Measurements from ENCODE around the gene PGAM1.
"Not testable (repeated sequence)": the region's sequence is repeated elsewhere in the genome, so short reads cannot be mapped to it uniquely, and the experiment has no call there.

Gene PGAM1

DNA sequence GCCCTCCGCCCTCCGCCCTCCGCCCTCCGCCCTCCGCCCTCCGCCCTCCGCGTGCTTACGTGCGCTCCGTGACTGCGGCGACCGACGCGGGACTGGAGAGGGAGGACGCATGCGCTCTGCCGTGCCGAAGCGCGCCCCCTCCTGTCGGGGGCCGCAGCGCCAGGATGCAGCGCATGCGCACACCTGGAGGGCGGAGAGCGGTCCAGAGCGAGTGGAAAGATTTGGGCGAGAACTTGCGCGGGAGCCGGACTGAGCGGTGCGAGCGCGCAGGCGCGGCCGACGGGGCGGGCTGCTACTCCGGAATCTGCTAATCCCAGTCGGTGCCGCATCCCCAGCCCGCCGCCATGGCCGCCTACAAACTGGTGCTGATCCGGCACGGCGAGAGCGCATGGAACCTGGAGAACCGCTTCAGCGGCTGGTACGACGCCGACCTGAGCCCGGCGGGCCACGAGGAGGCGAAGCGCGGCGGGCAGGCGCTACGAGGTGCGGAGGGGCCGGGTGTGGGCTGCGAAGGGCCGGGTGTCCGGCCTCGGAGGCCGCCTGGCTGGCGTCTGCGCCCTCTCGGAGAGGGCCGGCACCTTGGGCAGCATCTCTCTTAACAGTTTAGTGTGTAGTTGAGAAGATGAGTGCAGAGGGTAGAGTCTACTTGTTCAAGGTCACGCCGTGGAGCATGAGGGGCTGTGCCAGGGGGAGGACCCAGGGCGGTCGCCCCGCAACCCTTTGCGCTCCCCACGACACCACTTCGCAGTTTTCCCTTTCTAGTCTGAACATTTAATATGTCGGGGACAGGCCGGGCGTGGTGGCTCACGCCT lies at the start of gene PGAM1:
Gene PGAM1 (plus strand): TSS at position 228 of the 812 bp plus-strand sequence. CDS start 117 bp downstream, at position 345.
- DNase-seq (ENCODE audit: low read depth, low spot score) = peak; percentile 87

DNA sequence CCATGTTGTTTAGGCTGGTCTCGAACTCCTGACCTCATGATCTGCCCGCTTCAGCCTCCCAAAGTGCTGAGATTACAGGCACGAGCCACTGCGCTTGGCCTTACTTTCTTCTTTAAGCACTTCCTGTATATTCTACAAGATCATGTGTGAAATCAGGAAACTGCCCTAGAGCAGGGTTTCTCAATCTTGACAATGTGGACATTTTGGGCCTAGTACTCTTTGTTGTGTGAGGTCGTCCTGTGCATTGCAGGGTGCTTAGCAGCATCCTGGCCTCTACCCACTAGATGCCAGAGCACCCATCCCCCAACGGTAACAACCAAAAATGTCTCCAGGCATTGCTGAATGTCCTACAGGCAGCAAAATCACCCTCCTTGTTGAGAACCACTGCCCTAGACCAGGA lies 49.6 kb upstream of the PGAM1 start:
- no peak for DNase-seq (ENCODE audit: low read depth, low spot score)

DNA sequence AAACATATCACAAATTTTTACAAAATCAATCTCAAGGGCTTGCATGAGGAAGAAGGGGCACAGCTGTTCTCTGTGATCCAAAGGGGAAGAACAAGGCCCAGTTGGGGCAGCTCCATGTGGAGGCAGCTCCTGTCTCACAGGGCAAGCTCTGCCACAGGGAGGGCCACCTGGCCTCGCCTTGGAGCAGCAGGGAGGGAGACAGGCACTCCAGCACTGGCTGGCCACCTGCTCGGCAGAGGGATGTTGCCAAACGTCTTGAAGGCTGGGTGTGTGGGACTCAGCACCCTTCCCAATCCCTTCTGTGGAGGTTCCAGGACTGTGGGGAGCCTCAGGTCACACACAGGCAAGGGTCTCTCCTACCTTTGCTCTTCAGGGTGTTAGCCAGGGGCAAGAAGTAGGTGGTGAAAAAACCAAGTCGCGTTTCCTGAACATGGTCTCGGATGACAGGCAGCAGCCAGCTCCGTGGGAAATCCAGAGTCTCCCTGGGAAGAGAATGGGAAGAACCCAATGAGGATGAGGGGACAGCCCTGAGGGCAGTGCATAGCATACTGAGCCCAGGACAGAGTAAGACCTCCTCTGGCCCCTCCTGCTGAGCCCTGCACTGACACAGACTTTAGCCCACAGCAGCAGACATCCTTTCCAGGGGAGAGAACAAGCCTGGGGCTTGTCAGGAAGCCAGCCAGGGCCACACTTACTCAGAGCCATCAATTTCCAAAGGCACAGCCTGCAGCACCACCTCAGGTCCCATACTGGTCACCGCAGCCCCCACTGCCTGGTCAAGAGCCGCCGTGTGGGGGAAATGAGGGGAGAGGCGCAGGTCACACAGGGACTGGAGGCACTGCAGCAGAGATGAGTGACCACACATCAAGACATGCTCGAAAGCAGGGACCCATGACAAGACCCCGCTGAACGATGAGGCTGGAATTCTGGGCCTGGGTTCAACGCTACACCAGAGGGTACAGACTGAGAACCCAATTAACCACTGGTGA lies 46.8 kb upstream of the PGAM1 start:
- no peak for DNase-seq (ENCODE audit: low read depth, low spot score)

DNA sequence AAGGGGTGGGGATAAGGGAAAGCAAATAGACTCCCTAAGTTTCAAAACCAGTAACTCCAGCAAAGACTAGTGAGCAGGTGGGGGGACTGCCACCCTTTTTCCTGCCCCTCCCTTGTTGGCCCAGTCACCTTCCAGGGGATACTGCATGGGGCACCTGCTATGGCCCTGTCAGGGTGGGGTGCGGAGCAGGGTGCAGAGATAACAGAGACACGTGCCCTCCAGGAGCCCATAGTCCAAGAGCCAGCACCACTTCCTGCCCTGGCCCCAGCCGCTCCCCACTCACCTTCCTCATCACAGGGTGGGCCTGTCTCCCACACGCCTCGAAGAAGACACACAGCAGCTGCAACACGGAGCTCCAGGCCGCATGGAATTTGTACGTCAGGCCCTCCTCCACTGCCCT lies 45.5 kb upstream of the PGAM1 start:
- DNase-seq (ENCODE audit: low read depth, low spot score) = no peak

DNA sequence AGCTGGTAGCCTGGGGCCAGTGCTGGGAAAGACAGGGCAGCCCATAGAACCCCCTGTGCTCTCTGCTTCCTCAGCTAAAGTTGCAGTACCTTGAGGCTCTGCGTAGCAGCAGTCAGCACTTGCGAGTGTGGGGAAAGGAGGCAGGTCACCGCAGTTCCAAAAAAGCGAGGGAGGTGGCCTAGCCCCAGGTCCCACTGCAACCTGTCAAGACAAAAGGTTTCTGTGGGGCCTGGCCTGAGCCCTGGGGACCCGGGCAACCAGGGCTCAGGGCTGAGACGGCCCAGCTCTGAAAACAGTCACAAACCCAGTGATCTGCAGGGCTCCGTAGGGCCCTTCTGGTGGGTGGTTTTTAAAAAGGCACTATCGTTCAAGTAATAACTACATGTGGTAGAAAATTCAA lies 44.4 kb upstream of the PGAM1 start:
- no peak for DNase-seq (ENCODE audit: low read depth, low spot score)

DNA sequence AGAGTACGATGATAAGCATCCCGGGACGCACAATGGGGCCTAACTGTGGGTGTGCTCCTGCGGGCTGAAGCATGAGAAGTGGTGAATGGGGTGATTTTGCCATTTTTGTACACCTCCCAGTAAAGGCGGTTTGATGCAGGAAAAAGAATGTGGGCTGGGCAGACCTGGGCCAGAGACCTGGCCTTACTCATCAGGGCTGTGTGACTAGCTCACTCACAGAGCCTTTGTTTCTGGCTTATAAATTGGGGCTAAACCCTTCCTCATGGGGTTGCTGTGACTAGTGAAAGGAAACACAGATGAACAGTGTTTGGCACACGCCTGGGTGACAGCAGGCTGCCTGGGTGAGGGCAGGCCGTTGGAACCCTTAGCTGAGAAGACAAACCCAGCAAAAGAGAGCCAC lies 42.8 kb upstream of the PGAM1 start:
- DNase-seq (ENCODE audit: low read depth, low spot score) = no peak

DNA sequence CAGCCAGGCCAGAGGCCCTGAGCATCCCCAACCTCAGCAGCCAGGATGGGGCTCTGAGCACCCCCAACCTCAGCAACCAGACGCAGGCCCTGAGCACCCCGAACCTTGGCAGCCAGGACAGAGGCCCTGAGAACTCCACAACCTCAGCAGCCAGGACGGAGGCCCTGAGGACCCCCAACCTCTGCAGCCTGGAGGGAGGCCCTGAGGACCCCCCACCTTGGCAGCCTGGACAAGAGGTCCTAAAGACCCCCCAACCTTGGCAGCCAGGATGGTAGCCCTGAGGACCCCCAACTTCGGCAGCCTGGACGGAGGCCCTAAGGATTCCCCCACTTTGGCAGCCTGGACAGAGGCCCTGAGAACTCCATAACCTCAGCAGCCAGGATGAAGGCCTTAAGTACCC lies 41.8 kb upstream of the PGAM1 start:
- no peak for DNase-seq (ENCODE audit: low read depth, low spot score)

DNA sequence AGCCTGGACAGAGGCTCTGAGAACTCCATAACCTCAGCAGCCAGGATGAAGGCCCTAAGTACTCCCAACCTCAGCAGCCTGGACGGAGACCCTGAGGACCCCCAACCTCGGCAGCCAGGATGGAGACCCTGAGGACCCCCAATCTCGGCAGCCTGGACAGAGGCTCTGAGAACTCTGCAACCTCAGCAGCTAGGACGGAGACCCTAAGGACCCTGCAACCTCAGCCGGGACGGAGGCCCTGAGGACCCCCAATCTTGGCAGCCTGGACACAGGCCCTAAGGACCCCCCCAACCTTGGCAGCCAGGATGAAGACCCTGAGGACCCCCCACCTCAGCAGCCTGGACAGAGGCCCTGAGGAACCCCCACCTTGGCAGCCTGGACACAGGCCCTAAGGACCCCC lies 41.4 kb upstream of the PGAM1 start:
- DNase-seq (ENCODE audit: low read depth, low spot score) = no peak

DNA sequence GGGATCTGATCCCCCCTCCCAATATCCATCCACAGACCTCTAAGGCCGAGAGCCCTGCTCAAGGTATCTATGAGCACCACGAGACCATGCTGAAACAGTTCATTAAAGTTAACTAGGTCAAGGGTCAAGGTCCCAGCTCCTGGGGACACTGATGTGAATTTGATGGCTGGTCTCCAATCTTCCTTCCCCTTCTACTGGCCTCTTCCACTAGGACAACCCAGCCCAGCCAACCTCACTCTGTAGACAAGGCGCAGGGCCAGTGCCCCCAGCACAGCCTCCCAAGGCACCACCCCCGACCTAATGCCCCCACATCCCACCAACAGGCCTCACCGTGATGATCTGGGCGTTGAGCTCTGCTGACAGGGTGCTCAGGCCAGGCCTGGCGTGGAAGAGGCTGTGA lies 40.4 kb upstream of the PGAM1 start:
- no peak for DNase-seq (ENCODE audit: low read depth, low spot score)

DNA sequence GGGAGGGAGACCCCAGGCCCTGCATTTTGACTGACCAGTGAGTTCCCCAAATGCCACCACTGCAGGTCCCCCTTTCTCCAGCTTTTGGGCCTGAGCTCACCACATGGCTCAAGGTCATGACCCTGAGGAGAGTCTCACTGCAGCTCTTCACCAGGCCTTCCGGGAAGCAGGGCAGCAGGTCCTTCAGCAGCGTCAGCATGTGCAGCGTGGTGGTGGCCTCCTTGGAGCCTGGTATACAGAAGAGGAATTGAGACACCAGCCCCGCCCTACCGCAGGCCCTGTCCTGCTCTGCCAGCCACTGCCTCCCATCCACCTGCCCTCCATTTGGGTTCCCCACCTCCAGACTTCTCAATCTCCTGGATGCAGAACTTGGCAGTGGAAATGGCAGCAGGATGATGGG lies 37.8 kb upstream of the PGAM1 start:
- DNase-seq (ENCODE audit: low read depth, low spot score) = no peak

DNA sequence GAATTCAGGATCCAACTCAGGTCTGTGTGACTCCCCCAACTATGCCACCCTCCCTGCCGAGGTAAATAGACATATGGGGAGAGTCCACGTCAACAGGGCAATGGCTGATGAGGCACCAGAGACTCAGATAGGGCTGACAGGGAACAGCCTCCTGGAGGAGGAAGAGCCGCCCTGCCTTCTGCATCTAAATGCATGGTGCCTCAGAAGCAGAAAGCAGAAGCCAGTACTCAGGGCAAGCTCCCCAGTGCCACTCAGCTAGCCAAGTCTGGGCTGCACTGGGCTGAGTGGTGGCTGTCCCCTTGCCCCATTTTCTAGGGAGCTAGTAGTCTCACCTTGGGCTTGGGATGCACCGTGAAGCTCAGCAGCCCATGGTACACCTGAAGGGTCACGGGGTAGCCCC lies 35.9 kb upstream of the PGAM1 start:
- DNase-seq (ENCODE audit: low read depth, low spot score) = no peak

DNA sequence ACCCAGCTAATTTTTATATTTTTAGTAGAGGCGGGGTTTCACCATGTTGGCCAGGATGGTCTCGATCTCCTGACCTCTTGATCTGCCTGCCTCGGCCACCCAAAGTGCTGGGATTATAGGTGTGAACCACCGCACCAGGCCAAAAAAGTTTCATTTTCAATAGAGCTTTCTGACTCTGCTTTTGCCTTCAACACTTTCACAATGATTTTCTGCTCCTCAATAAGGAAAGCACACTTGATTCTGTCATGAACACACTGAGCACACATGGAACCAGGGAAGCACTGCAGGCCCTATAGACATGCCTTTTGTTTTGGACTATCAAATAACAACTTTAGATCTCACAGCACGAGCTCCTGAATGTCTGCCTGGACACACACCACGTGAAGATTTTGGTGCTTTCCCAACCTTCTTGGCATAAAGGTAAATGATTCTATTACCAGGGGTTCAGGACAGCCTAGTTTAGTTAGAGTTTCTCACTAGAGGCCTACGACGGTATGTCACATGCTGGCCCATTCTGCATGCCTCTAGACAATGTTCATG lies 32.9 kb upstream of the PGAM1 start:
- DNase-seq (ENCODE audit: low read depth, low spot score) = no peak

DNA sequence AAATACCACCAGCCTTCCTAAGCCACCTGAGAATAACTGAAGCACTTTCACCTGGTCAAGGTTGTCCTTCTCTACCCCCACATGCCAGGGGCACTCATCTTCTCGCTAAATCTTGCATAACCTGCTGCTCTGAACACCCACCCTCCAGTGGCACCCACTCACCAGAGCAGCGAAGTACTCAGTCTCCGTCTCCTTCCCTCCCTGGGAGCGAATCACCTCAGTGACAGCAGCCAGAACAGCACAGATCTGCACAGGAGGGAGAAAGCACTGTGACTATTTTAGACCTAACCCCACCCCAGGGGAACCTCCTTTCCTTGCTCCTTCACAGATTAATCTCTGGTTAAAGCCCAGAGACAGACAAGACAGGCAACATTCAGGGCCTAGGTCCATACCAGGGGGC lies 29.9 kb upstream of the PGAM1 start:
- DNase-seq (ENCODE audit: low read depth, low spot score) = no peak

DNA sequence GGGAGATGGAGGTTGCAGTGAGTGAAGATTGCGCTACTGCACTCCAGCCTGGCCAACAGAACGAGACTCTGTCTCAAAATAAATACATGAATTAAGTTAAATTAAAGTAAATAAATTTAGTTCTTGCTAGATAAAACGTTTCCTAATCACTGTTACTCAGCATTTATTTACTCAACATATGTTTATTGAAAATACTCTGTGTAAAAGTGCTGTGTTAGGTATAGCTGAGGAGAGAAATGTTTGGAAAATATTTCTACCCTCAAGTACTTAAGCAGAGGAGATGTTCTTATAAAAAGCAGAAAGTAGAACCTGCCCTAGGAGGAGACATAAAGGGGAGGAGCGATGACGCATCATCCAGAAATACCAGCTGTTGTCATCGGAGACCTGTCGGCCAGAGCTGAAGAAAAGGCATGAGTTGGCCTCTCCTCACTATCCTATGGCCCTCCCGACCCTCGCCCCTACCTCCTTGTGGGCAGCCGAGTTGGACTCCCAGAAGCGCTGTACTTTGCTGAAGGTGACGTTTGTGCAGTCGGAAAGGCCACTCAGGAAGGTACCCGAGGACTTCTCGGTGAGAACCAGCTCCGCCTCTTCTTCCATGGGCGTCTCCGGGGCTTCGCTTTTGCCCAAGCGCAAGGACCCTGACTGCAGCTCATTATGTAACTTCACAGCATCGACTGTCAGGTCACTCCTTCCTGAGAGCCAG lies 26.0 kb upstream of the PGAM1 start:
- no peak for DNase-seq (ENCODE audit: low read depth, low spot score)

DNA sequence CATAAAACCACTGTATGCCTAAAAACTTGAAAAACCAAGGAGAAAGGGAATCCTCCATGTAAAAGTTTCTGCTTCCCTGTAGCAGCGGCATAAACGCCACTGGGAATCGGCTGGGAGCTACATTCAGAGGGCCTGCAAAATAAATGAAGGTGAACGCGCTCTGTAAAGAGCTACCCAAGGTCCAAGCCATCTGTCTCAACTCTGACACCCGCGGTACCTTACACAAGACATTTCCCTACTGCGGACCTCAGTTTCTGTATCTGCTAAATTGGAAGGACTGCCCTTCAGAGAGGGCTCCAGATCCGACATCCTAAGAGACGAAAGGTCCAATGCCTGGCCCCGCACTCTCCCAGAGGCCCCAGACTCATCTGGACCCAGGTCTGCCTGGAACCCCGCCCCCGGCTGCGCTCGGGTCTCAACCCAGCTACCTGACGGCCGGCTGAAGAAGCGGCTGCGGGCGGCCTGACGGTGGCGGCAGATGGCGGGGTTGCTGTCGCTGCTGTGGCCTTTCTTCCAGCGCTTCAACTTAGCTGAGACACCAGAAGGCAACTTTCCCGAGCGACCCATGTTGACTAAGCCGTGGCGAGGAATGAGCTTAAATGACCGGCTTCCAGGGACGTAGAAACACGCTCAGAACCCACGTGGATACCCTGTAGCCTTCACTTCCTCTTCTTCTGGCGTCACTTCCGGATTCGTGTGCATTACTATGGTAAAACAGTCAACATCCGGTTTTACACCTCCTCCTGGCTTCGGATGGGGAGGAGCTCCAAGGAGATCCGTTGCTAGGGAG lies 25.1 kb upstream of the PGAM1 start, which contains the start of gene RRP12:
Gene RRP12 (minus strand): TSS at position 676 of the 790 bp plus-strand sequence. CDS start 109 bp downstream, at position 567.
- peak; percentile 77 for DNase-seq (ENCODE audit: low read depth, low spot score)

DNA sequence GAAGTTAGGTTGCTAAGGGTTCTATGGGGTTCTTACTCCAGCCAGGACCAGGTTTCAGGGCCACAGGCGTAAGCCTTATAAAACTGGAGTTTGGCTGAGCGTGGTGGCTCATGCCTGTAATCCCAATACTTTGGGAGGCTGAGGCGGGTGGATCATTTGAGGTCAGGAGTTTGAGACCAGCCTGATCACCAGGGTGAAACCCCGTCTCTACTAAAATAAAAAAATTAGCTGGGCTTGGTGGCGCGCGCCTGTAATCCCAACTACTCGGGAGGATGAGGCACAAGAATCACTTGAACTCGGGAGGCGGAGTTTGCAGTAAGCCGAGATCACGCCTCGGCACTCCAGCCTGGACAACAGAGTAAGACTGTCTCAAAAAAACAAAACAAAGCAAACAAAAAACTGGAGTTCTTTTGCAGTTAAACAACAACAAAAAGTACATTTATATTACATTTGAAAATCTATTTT lies 24.5 kb upstream of the PGAM1 start:
- no peak for DNase-seq (ENCODE audit: low read depth, low spot score)

DNA sequence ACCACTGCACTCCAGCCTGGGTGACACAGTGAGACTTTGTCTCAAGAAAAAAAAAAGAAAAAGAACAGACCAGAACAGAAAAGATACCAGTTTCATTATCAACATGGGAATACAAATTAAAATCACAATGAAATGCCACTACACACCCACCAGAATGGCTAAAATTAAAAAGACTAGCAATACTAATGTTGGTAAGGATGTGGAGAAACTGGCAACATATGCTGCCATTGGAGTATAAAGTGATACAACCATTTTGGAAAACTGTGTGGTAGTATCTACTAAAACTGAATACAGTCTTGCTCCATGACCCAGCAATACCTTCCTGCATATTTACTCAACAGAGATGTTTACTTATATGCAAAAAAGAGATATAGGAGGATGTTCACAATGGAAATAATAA lies 21.9 kb upstream of the PGAM1 start:
- no peak for DNase-seq (ENCODE audit: low read depth, low spot score)

DNA sequence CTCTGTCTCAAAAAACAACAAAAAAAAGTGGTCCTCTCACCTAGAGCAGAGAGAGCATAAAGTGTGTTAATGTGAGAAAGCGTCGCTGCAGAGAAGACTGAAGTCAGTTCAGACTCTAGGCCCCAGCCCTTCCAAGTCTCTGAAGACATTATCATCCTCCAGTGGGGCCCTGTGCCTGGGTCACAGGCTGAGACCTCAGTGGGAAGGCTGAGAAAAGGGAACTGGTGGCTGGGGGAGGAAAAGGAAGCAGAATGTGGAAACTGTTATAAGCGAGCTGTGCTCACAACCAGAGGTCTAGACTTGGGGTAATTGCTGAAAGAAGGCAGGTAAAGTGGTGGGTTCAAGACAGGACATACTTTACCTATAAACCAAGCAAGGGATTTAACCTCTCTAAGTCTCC lies 19.9 kb upstream of the PGAM1 start:
- DNase-seq (ENCODE audit: low read depth, low spot score) = no peak

DNA sequence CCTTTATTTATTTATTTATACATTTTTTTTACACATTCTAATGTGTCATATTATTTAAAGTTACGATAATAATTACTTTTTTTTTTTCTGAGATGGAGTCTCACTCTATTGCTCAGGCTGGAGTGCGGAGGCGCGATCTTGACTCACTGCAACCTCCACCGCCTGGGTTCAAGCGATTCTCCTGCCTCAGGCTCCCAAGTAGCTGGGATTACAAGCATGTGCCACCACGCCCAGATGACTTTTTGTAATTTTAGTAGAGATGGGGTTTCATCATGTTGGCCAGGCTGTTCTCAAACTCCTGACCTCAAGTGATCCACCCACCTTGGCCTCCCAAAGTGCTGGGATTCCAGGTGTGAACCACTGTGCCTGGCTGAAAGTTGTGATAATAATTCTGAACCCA lies 19.5 kb upstream of the PGAM1 start:
- not testable (repeated sequence) for DNase-seq (ENCODE audit: low read depth, low spot score)

DNA sequence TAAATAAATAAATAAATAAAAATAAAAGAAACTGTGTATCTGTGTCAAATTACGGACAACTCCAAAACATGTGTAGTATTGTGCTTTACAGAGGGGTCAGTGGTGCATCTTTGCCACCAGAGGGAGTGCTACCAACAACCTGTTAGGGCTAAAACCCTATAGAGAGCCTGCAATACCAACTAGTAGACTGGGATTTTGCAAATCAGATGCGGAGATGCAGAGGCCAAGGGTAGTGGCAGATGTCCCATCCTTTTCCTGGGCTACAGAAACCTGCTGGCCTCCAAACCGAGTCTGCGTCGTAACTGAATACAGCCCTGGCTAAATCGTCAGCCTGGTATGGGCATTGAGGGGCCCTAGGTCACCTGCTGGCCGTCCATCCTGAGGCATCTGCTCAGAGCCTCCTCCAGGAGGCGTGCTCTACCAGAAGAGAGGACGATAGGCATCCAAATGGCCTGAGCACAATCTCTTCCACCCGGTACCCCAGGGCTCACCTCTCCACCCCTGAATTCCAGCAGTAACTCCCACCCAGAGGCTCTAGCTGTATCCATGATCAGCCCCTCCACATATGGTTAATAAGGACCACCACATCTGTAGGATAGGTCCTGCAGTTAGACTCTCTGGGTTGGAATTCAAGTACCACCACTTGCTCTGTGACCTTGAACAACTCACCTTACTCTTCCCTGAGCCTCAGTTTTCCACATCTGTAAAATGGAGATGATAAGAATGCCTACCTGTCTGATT lies 18.6 kb upstream of the PGAM1 start:
- DNase-seq (ENCODE audit: low read depth, low spot score) = no peak

Data from activated CD4-positive, CD25-positive, alpha-beta regulatory T cell treated with anti-CD3 and anti-CD28 coated beads, Interleukin-2, amount 50 U/mL, for 16 hours (primary cell).